ENCODE measurements around the gene LCNL1.

- TF ChIP-seq, protein P1, sequence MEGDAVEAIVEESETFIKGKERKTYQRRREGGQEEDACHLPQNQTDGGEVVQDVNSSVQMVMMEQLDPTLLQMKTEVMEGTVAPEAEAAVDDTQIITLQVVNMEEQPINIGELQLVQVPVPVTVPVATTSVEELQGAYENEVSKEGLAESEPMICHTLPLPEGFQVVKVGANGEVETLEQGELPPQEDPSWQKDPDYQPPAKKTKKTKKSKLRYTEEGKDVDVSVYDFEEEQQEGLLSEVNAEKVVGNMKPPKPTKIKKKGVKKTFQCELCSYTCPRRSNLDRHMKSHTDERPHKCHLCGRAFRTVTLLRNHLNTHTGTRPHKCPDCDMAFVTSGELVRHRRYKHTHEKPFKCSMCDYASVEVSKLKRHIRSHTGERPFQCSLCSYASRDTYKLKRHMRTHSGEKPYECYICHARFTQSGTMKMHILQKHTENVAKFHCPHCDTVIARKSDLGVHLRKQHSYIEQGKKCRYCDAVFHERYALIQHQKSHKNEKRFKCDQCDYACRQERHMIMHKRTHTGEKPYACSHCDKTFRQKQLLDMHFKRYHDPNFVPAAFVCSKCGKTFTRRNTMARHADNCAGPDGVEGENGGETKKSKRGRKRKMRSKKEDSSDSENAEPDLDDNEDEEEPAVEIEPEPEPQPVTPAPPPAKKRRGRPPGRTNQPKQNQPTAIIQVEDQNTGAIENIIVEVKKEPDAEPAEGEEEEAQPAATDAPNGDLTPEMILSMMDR (IDR thresholded peaks at IDR 0.05; ENCODE audit: low read depth, low read length, poor library complexity, severe bottlenecking), result no peak
- TF ChIP-seq EZH2phosphoT487 (IDR thresholded peaks at IDR 0.05; ENCODE audit: borderline replicate concordance, low read length), result no peak
Observed at GRCh38 chr9:136983167-136983566, 374 bp downstream of the LCNL1 start.

All from DOHH2 (cell line).